HG03135 (cell line): Measurements from ENCODE around the gene CCDC6.
"Not testable (repeated sequence)": the region's sequence is repeated elsewhere in the genome, so short reads cannot be mapped to it uniquely, and the experiment has no call there.

Experiments
- ATAC-seq: cut with Tn5 transposase; IDR thresholded peaks from one replicate; pipeline ENCODE4 v1.9.1; 2021; ENCODE audit warnings: mild to moderate bottlenecking, moderate library complexity; ENCODE audit not compliant: unreplicated experiment

The CCDC6 gene

DNA sequence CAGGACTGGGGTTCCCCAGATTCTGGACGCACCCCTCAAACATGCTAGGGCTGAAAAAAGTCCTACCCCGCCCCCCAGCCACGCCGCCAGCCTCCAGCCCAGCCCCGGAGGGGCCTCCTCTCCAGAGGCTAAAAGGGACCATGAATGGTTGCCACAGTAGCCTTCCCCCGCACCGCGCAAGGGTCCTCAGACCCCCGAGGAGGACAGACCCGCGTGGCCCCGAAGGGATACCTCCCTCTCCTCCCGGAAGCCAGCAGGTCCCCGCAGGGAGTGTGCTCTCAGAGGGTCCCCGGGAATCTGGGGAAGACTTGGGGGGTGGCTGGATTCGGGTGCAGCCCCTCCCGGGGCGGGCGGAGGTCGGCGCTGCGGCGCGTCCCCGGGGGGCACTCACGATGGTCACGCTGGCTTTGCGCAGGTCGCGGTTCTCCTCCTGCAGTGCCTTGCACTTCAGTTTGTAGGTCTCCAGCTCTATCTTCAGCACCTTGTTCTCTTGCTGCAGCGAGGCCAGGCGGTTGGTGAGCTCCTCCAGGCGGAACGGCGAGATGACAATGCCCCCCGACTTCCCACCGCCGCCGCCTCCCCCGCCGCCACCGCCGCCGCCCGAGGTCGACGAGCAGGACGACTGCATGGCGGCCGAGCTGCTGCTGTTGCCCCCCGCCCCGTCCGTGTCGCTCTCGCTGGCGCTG lies 482 bp downstream of the CCDC6 start:
- ATAC-seq, result no peak

DNA sequence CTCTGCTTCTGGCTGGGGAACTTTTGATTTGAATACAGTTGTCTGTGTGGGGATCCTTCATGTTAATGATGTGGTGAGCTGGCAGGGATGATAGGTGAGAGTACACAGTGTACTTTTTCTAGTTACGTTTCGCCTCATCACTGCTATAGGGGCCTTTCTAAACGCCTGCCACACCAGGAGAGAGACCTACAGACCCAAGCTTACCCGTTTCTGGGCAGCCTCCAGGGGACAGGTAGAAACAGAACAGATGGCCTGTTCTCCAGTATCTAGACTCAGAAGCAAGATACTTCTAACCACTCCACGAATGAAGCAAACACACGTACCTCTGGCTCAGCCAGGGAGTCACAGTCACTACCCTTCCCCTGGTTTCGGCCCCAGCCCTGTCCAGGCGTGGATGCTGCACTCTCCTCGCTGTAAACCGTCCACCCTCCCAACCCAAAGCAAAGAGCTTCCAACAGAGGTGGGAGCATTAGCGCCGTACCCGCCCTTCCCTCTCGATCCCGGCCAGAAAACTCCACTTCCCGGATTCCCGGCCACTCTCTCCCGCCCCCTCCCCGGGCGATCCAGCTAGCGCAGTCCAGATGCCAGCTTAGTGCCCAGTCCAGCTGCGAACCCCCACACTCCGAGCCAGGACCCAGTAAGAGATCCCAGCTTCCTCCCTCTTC lies 1.2 kb downstream of the CCDC6 start:
- peak; percentile 40 for ATAC-seq

DNA sequence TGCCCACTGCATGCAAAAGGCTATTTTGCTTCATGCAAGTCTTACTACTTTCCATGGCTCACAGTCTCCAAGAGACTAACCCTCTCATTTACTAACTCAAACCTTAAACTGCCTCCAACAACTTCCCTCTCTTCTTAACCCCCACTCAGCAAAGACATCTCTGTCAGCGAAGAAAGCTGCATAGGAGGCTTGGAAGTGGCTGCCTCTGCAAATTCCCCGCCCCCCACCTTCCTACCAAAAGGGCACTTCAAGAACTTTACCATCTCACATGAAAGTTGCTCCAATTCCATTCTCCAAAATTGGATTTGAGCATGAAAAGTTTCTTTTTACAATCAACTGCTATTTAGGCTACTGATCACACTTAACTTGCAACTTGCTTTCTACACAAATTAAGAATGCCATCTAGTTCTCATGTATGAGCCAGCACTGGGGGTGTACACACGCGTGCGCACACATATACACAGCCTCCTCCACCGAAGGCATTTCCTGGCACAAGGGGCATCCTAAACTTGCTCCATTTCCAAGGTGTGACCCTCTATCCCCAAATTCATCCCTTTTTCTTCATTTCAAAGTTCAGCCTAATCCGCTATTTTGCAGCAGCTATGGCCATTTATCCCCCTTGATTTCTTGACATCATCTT lies 1.8 kb downstream of the CCDC6 start:
- no peak for ATAC-seq

DNA sequence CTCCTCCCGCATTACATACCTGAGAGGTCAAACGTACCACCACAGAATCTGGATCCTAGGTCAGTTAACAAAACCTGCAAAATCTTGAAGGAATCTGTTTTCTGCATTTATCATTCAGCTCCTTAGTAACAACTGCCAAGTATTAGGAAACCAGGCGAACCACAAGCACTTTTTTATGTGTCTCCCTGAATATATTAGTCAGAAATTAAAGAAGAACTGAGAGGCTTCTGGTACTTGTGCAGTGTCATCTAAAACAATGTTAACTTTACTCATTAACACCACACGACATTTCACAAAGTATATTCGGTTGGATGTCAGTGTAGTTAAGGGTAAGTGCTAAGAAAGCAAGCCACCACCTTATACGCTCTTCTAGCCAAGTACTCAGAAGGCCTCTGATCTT lies 2.5 kb downstream of the CCDC6 start:
- ATAC-seq, result no peak

DNA sequence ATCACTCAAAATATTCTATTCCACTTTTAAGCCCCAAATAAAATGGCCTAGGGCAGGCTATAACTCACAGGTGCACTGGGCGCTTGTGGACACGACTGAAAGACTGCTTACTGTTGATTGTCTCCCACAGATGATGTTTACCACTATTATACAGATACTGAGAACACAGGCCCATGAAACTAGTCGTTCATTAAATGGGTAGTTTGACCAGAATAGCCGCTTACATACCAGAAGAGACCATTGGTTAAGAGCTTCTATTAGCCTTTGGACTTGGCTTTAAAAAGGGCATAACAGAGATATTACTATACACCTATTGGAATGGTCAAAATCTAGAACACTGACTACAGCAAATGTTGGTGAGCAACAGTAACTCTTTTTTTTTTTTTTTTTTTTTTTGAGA lies 4.3 kb downstream of the CCDC6 start:
- no peak for ATAC-seq

DNA sequence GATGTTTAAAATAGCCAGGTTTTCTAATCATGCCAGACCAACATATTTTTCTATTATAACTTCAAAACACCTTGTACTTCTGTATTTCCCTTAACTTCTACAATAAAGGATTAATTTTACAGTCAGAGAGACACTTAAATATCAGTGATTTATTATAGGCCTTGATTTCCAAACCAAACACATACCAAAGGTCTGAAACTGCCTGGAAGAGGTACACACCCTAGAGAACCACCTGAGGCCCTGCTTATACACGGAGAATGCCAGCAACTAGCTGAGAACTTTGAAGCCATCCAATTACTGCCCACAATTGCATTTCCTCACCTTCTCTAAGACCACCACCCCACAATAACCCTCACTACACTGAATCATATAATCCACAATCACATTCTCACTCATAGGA lies 4.9 kb downstream of the CCDC6 start:
- no peak for ATAC-seq

DNA sequence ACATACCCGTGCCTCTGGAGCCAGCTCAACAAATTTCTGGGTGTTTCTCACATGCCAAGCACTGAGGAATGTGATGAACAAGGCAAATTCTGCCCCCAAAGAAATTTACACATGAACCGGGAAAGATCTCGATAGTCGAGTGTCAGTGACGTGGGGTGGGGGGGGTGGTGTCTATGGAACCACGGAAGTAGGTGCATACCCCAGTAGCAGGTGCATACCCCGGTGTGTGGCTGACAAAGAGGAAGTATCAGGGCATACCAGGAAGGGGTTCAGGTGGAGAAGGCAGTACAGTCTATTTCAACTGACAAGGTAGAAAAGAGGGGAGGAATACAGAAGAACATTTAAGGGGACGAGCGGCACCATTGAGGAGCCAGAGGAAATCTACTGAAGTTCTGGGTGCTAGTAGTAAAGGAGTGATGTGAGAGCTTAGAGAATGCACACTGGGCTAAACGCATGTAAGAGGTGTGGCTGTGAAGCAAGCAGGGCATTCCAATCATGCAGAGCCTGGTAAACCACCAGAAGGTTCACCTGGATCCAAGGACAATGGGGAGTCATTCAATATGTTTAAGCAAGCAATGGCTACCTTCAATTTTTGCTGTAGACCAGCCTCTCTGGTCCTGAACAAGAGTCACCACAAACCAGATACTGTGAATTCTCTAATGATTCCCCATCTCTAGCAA lies 6.2 kb downstream of the CCDC6 start:
- no peak for ATAC-seq

DNA sequence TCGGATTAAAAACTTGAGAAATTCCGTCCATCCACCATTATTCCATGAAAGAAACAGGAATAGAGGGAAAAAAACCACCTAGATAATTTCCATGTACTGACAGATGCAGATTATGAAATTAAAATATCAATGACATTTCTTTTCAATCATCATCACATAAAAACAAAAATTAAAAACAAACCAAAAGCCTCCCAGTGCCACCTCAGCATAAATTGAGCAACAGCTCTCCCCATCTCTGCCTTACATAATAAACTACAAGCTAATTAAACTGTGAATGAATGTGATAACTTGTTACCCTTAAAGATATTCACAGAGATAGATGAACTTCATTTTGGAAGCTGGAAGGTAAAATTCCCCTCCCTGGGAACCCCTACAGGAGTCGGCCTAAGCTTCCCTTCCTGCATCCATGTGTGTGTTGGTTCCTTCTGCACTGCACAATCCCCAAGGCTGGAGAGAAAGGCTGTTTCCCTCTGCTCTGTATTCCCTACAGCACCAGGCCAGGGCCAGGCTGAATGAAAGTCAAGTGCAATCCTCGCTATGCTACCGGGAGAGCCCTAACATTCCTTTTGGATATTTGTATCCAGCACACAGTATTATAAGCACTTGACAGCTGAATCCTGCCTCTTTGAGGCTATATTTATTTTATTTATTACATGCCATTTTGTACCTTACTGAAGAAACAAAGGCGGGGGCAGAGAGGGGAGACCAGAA lies 8.1 kb downstream of the CCDC6 start:
- no peak for ATAC-seq

DNA sequence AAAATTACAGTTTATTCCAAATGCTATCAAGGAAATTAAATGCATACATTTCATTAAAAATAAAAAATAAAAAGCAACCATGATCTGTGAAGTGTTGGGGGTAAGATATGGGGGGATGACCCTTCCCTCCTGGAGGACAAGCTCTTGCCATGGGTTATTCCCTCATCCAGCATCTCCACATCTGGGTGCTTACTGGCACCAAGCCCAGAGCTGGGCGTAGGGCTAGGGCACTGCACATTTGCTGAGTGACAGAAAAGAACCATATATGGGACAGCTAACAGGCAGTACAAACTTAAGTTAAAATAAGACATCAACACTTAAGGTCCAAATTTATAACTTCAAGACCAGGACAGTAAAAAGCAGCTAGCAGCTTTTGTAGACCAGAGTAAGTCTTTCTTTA lies 10.2 kb downstream of the CCDC6 start:
- ATAC-seq, result no peak

DNA sequence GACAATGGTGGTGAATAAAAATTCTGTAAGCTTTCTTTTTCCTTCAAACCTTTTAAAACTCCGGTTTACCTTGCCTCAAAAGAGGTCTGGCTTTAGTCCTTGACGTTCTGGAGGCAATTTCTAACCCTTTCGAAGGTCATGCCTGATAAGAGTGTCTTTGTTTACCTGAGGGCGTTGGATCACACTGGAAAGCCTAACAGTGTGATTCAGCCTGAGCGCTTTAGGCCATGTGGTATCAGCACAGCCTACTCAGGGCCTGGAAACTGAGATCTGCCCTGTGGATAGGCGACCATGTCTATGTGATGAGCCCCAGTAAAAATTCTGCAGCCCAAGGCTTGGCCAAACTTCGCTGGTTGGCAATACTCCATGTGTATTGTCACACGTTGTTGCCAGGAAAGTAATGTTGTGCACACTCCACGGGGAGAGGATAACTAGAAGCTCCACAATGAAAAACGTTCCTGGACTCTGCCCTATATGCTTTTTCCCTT lies 10.7 kb downstream of the CCDC6 start:
- ATAC-seq, result no peak

DNA sequence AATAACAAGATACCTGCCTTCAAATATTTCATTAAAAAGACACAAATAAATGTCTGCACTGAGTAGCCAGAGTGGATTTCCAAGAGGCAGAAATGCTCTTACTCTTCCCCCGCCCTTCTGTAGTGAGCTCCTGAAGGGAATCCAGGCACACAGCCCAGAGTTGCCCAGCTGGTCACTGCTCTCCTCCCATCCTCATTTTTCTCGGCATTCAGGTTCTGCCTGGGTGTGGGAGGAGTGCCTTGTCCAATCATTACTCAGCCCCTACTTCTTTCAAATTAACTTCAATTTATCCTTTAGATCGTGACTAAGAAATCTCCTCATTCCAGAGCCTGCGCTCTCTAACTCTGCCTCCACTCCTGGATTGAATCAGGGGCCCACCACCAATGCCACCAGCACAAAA lies 12.2 kb downstream of the CCDC6 start:
- no peak for ATAC-seq

DNA sequence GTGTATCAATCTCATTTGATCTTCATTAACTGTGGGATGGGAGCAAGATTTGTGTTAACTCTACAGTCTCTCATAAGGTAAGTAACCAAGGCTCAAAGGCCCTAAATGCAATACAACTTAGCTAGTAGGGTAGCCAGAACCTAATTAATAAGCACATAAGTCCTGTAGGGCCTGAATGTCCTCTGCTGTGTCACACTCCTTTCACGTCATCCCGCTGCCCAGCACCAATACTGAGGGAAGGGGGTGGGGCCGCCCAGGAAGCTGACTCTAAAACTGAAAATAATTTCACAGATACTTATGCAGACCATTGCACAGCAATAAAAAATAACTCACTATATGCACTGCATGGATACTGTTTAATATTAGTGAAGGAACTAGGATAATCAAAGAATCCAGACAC lies 13.7 kb downstream of the CCDC6 start:
- no peak for ATAC-seq

DNA sequence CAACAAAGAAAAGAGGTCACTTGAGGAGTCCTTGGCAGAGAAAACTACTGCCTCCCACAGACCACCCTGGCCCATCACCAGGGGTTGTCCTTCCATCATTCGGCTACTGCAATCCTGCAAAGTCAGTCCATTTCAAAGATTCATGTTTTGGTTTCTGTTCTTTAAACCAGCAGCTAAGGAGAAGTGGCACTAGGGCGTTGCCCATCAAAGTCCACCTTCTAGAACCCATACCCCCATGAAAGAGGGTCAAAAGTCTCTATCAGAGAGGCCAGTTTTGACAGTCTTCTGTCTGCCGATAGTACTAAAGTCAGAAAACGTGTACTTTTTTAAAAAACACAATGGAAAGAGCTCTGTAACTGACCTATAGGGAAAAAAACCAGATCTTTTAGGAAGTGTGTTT lies 14.4 kb downstream of the CCDC6 start:
- no peak for ATAC-seq

DNA sequence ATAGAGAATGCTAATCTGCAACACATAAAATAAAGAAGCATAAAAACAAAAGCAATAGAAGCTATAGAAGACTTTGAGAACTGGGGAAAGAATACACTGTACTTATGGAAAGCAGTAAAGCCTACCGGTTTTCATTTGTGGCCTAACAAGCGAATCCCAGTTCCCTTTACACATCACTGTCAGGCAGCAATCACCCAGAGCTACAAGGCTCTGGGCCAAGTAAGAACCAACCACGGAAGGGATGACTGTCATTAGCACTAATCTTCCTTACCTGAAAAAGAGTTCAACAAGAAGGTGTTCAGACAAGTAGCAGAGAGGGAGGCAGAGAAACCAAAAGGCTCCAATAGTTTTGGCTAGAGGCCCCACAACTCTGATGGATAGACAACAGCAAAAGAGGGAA lies 15.0 kb downstream of the CCDC6 start:
- no peak for ATAC-seq

DNA sequence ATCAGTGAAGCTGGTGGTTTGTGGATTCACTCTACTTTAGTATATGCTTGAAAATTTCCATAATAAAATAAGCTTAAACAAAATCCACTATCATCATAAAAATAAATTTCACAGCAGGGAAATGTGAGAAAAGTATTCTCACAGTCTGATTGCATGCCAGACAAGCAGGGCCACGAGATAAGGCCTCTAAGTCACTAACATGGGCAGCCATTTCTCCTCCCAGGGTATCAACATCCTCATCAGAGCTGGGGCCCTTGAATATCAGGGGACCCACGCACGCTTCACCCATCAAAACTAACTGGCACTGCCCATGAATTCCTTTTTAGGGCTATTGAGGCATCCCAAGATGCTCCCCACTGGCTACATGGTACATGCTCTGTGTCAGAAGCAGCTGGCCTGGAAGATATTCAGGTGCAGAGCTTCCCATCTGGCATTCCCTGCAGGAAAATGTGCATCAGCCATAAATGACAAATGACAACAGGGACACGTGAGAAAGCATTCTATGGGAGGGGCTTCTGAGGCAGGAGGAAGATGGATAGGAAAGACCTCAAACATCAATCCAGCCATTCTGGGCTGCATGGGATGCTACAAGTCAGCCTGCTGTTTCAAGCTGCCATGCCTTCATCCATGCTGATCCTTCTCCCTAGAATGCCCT lies 17.4 kb downstream of the CCDC6 start:
- ATAC-seq, result no peak

DNA sequence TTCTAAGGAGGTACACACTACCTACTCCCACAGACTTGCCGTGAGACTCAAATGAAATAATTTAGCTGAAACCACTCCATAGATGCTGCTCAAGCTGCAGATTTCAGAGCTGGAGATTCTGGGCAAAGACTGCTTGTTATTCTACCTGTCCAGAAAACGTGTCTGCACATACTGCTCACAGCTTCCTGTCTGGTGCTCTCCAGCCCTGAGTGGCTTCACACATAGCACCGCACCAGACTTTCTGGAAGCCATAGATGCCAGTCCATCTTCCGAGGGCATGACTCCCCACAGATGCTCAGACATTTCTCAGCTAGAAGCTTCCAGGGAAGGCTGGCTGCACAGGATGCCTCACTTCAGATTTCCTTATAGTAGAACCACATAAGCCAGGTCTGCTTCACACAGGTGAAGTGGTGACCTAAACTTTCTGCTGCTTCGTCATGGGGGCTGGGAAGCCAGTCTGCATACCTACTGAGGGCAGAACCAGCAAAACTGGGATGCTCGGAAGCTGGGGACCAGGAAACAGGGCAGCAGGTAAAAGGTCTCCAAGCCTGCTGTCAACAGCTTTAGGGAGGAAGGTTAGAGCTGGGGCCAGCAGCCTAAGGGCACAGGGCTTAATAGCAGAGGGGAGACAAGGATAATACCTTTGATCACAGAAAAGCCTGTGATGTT lies 18.2 kb downstream of the CCDC6 start:
- ATAC-seq, result no peak

DNA sequence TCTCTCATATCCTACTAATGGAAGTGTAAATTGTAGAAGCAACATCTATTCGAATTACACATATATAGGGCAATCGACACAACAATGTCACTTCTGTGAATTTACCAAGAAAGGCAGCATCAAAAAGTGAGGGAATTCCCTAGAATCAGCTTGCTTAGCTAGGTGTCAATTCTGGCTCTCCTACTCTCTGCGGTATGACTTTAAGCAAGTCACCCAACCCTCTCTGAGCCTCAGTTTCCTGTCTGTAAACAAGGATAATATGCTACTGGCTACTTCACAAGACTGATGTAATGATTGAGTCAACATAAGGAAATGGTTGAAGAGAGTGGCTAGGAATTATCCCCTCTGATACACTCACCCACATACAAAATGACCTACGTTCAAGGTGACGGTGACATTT lies 19.4 kb downstream of the CCDC6 start:
- no peak for ATAC-seq

DNA sequence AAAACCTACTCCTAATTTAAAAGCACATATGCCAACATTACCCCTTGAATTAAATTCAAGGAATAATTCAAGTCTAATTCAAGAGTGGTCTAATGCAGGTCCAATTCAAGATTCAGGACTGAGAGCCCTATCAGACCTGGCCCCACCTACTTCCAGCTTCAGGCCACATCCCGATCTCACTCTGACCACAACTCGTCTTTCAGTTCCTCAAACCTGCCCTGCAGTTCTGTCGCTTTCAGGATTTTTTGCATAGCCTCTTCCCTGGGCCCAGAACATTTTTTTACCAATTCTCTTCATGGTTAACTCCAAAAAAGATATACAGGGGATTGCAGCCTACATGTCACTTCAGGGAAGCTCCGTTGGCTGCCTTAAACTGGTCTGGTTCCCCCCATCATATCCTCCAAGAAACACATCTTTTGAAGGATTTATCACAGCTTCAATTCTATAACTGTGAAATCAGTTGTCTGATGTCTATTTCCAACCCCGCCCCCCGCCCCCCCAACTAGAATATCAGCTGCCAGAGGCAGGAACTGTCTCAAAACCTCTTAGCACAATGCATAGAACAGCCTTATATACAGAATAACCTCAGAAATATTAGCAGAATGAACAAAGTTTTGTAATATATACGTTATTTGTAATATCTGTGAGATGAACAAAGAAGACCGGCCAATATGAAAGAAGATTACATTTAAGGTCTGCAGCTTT lies 20.8 kb downstream of the CCDC6 start:
- ATAC-seq, result peak; percentile 93

DNA sequence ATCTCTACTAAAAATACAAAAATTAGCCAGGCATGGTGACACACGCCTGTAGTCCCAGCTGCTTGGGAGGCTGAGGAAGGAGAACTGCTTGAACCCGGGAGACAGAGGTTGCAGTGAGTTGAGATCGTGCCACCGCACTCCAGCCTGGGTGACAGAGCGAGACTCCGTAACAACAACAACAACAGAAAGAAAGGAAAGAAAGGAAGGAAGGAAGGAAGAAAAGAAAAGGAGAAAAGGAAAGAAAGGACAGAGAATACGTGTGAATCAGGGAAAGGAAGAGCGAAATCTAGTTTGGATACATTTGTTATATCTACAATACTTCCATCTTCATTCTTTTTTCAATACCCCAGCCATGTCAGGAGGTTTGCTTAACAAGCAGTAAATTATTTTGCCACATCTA lies 21.5 kb downstream of the CCDC6 start:
- ATAC-seq, result not testable (repeated sequence)
